ENCODE results near the gene HMCN2. TPM values are rescaled to one million over a fixed set of nuclear protein-coding genes. Genes with fewer than 3 reads are reported as not detected.

The HMCN2 gene
- total and polyA plus RNA-seq, 2 donors from 2014 or later = 0.99 to 8.6 TPM

GRCh38 chr9:130480673-130481072 is 215.1 kb downstream of the HMCN2 start:
- Histone ChIP-seq H3K36me3 (ENCODE audit: control insufficient read depth in 2 of 3, insufficient read depth in 3 of 3, low read length in 3 of 3) (peaks cover 0 to 41% (median 9%) of the 10 kb centered on the region in 3 donors), H3K27ac (ENCODE audit: low read depth in 2 of 2, low read length in 2 of 2) (no peak overlapping the region), H3K4me3 (ENCODE audit: low read length in 3 of 3) (no peak overlapping the region), H3K4me1 (ENCODE audit: control insufficient read depth in 2 of 3, insufficient read depth in 2 of 3, low read depth in 1 of 3, low read length in 3 of 3) (no peaks in the 10 kb centered on the region), H3K9ac (ENCODE audit: low read length in 3 of 3) (no peak overlapping the region), H3K9me3 (ENCODE audit: control insufficient read depth in 2 of 3, insufficient read depth in 1 of 3, low read length in 3 of 3) (no peaks in the 10 kb centered on the region), H3K27me3 (ENCODE audit: control insufficient read depth, insufficient read depth, low read length) (no peaks in the 10 kb centered on the region)
- no peak for TF ChIP-seq CTCF (IDR thresholded peaks at IDR 0.05; ENCODE audit: borderline replicate concordance, extremely low read depth, insufficient read depth)
- intact Hi-C loops (cut with DNase I) = no loop called here
- FAIRE-seq (no peak), DNase-seq (peak in 1 of 5 donors; percentile 62)

- intact Hi-C loops (cut with DNase I) = no loop called here
- no peak for TF ChIP-seq CTCF (IDR thresholded peaks at IDR 0.05; ENCODE audit: borderline replicate concordance, extremely low read depth, insufficient read depth)
- DNase-seq = no peak
- Histone ChIP-seq H3K36me3 (ENCODE audit: control insufficient read depth in 2 of 3, insufficient read depth in 3 of 3, low read length in 3 of 3) (peaks cover 0 to 33% (median 5%) of the 10 kb centered on the region in 3 donors), H3K27me3 (ENCODE audit: control insufficient read depth, insufficient read depth, low read length) (no peaks in the 10 kb centered on the region), H3K9me3 (ENCODE audit: control insufficient read depth in 2 of 3, insufficient read depth in 1 of 3, low read length in 3 of 3) (no peaks in the 10 kb centered on the region), H3K4me3 (ENCODE audit: low read length in 3 of 3) (no peak overlapping the region), H3K9ac (ENCODE audit: low read length in 3 of 3) (no peak overlapping the region), H3K4me1 (ENCODE audit: control insufficient read depth in 2 of 3, insufficient read depth in 2 of 3, low read depth in 1 of 3, low read length in 3 of 3) (no peaks in the 10 kb centered on the region), H3K27ac (ENCODE audit: low read depth in 2 of 2, low read length in 2 of 2) (no peak overlapping the region)
- FAIRE-seq = no peak
These were observed 216.9 kb downstream of the HMCN2 start for GRCh38 chr9:130482463-130482862.

- Histone ChIP-seq H3K36me3 (ENCODE audit: control insufficient read depth in 2 of 3, insufficient read depth in 3 of 3, low read length in 3 of 3) (peaks cover 0 to 37% (median 5%) of the 10 kb centered on the region in 3 donors), H3K9me3 (ENCODE audit: control insufficient read depth in 2 of 3, insufficient read depth in 1 of 3, low read length in 3 of 3) (no peaks in the 10 kb centered on the region), H3K27ac (ENCODE audit: low read depth in 2 of 2, low read length in 2 of 2) (no peak overlapping the region), H3K4me1 (ENCODE audit: control insufficient read depth in 2 of 3, insufficient read depth in 2 of 3, low read depth in 1 of 3, low read length in 3 of 3) (no peaks in the 10 kb centered on the region), H3K27me3 (ENCODE audit: control insufficient read depth, insufficient read depth, low read length) (no peaks in the 10 kb centered on the region), H3K4me3 (ENCODE audit: low read length in 3 of 3) (no peak overlapping the region), H3K9ac (ENCODE audit: low read length in 3 of 3) (no peak overlapping the region)
- FAIRE-seq (no peak), DNase-seq (peak in 1 of 5 donors; percentile 63)
- intact Hi-C loops (cut with DNase I) = no loop called here
- no peak for TF ChIP-seq CTCF (IDR thresholded peaks at IDR 0.05; ENCODE audit: borderline replicate concordance, extremely low read depth, insufficient read depth)
These were observed 217.9 kb downstream of the HMCN2 start for GRCh38 chr9:130483371-130483971.

Other genes with a start within 250 kb of the HMCN2 start
- gene FNBP1, start 222.6 kb upstream of the HMCN2 start, total RNA-seq = 51.7 TPM
- gene FNBP1, start 222.6 kb upstream of the HMCN2 start, polyA plus RNA-seq (ENCODE audit: insufficient read depth, low read depth, low replicate concordance) = 9.7 TPM
- gene GPR107, start 211.9 kb upstream of the HMCN2 start, total RNA-seq = 45.6 TPM
- 18.0 TPM for gene GPR107, start 211.9 kb upstream of the HMCN2 start, polyA plus RNA-seq (ENCODE audit: insufficient read depth, low read depth, low replicate concordance)
- 37.4 TPM for gene NCS1, start 93.4 kb upstream of the HMCN2 start, total RNA-seq
- gene NCS1, start 93.4 kb upstream of the HMCN2 start, polyA plus RNA-seq (ENCODE audit: insufficient read depth, low read depth, low replicate concordance) = 27.7 TPM
- gene ASS1, start 179.2 kb downstream of the HMCN2 start, total RNA-seq = 124 TPM
- gene ASS1, start 179.2 kb downstream of the HMCN2 start, polyA plus RNA-seq (ENCODE audit: insufficient read depth, low read depth, low replicate concordance) = 1,185 TPM